ENCODE data around the gene AGTR2. TPM values are rescaled to one million over a fixed set of nuclear protein-coding genes. Genes with fewer than 3 reads are reported as not detected.

Gene AGTR2
- total RNA-seq, 1 experiment from 2014 or later: not detected

DNA sequence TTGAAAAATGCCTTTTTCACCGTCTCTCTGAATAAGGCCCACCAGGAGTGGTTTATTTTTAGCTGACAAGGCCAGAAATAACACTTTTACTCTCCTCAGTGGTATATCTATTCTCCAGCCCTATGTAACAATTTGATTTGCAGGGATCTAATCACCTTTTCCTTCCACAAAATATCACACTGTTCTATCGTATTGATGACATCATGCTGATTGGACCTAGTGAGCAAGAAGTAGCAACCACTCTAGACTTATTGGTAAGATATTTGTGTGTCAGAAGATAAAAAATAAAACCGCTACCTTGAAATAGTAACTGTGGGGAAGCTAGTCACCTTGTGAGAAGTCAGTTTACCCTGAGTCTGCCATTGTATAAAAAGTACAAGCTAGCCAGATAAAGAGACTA is 27.7 kb downstream of the AGTR2 start:
- Histone ChIP-seq H3K27ac (ENCODE audit: insufficient read length, low read depth, low read length) (no peak overlapping the region), H2BK15ac (ENCODE audit: low read depth, low read length) (no peak overlapping the region), H2BK20ac (ENCODE audit: low read depth, low read length, poor library complexity, severe bottlenecking) (no peak overlapping the region), H4K5ac (ENCODE audit: insufficient read length, low read depth, low read length) (no peak overlapping the region), H3K79me1 (ENCODE audit: insufficient read depth, low read depth, low read length, poor library complexity, severe bottlenecking) (no peaks in the 10 kb centered on the region), H3T11ph (ENCODE audit: low read length) (no peak overlapping the region), H3K4me2 (ENCODE audit: insufficient read depth, insufficient read length, low read length) (no peak overlapping the region), H3K79me2 (ENCODE audit: insufficient read depth, low read length) (no peaks in the 10 kb centered on the region), H3K23me2 (ENCODE audit: insufficient read length, low read depth, low read length, poor library complexity, severe bottlenecking) (no peaks in the 10 kb centered on the region), H3K14ac (ENCODE audit: insufficient read depth, low read length) (no peak overlapping the region), H3K56ac (ENCODE audit: insufficient read length, low read depth, low read length) (no peak overlapping the region), H3K18ac (ENCODE audit: insufficient read length, low read depth, low read length) (no peak overlapping the region), H3K4me1 (ENCODE audit: insufficient read depth, low read length) (no peaks in the 10 kb centered on the region), H2BK120ac (ENCODE audit: low read depth, low read length, poor library complexity, severe bottlenecking) (no peak overlapping the region), H2AK5ac (ENCODE audit: insufficient read length, low read length) (no peak overlapping the region), H4K8ac (replicated peaks; ENCODE audit: insufficient read length, low read depth, low read length) (no peak overlapping the region), H4K20me1 (ENCODE audit: control insufficient read depth, insufficient read depth, insufficient read length) (no peaks in the 10 kb centered on the region), H2BK12ac (ENCODE audit: insufficient read length, low read depth, low read length) (no peak overlapping the region), H3K4ac (ENCODE audit: low read depth, low read length) (no peak overlapping the region), H3K27me3 (ENCODE audit: insufficient read depth, low read length) (no peaks in the 10 kb centered on the region), H2BK5ac (ENCODE audit: insufficient read length, low read length) (no peak overlapping the region), H2AFZ (ENCODE audit: low read length) (no peak overlapping the region), H3K23ac (ENCODE audit: insufficient read length, low read depth, low read length) (no peak overlapping the region), H4K91ac (ENCODE audit: insufficient read length, low read depth, low read length) (no peak overlapping the region), H3K9ac (ENCODE audit: extremely low read depth, insufficient read length, low read length) (no peak overlapping the region), H3K9me3 (ENCODE audit: control insufficient read depth, low read depth, low read length) (no peaks in the 10 kb centered on the region)
- Mint-ChIP-seq H3K36me3 (ENCODE audit: insufficient read depth in 1 of 3, low read depth in 3 of 3) (no peaks in the 10 kb centered on the region), H3K4me3 (no peak overlapping the region), H3K4me1 (no peaks in the 10 kb centered on the region), H3K27me3 (ENCODE audit: low read depth) (no peaks in the 10 kb centered on the region; the same call in 1 of the 2 replicates), H3K27ac (no peak overlapping the region), H3K9me3 (peaks cover 0 to 2% of the 10 kb centered on the region in 2 experiments; a peak in 3 of 5 replicates)
- no CpG with 5 or more reads among the region's 3 CpGs for WGBS (ENCODE audit: extremely low coverage, insufficient read length, low lambda C conversion rate)
- TF ChIP-seq, protein P1, sequence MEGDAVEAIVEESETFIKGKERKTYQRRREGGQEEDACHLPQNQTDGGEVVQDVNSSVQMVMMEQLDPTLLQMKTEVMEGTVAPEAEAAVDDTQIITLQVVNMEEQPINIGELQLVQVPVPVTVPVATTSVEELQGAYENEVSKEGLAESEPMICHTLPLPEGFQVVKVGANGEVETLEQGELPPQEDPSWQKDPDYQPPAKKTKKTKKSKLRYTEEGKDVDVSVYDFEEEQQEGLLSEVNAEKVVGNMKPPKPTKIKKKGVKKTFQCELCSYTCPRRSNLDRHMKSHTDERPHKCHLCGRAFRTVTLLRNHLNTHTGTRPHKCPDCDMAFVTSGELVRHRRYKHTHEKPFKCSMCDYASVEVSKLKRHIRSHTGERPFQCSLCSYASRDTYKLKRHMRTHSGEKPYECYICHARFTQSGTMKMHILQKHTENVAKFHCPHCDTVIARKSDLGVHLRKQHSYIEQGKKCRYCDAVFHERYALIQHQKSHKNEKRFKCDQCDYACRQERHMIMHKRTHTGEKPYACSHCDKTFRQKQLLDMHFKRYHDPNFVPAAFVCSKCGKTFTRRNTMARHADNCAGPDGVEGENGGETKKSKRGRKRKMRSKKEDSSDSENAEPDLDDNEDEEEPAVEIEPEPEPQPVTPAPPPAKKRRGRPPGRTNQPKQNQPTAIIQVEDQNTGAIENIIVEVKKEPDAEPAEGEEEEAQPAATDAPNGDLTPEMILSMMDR (conservative IDR thresholded peaks at IDR 0.05): no peak
- no peak for DNase-seq

Data from H9 (cell line).